IMR-90 (cell line): ENCODE measurements around the gene HIPK3. TPM values are rescaled to one million over a fixed set of nuclear protein-coding genes. Genes with fewer than 3 reads are reported as not detected.

Experiments used
- ATAC-seq: fragments of 200-7000 bp; cut with Tn5 transposase; 2 replicates; pipeline ENCODE4 v1.9.1; 2020; ENCODE audit warnings: low read depth, mild to moderate bottlenecking, moderate library complexity
- BruUV-seq: library from RNA; stranded (reverse); fragments of 400-500 nt; replicated peaks from 2 replicates; lab custom pipeline; 2021; lab: Mats Ljungman, UMichigan
- CTCF ChIA-PET: fragments of 300-600 bp; formaldehyde crosslinking; extraction: SDS; loops from one replicate; lab custom pipeline; 2021; ENCODE audit warnings: antibody characterized with exemption; lab: Yijun Ruan, JAX
- POLR2A ChIA-PET: fragments of 300-600 bp; sonication (Branson Sonifier 250); formaldehyde crosslinking; loops from one replicate; lab custom pipeline; 2022; ENCODE audit warnings: antibody characterized with exemption; ENCODE audit not compliant: unreplicated experiment; lab: Charles Lee
- DNase-seq: peaks from one replicate; pipeline ENCODE4 v3.0.0; 2013
- H2AFZ ChIP-seq: replicated peaks from 2 replicates; pipeline ENCODE3; 2013; ENCODE audit warnings: low read length, mild to moderate bottlenecking; ENCODE audit not compliant: poor library complexity
- H2AK5ac ChIP-seq: 2 replicates; pipeline ENCODE4 v1.6.1; 2013; ENCODE audit warnings: low read depth, low read length, inconsistent platforms
- H2AK9ac ChIP-seq: replicated peaks from 2 replicates; pipeline ENCODE3; 2013; ENCODE audit warnings: mild to moderate bottlenecking, low read depth, low read length, moderate library complexity; ENCODE audit not compliant: poor library complexity
- H2BK120ac ChIP-seq: 2 replicates; pipeline ENCODE4 v1.6.1; 2013; ENCODE audit warnings: low read depth, low read length, inconsistent platforms
- H2BK15ac ChIP-seq: 3 replicates; pipeline ENCODE4 v1.6.1; 2013; ENCODE audit warnings: low read depth, low read length, inconsistent platforms
- H2BK20ac ChIP-seq: 2 replicates; pipeline ENCODE4 v1.6.1; 2013; ENCODE audit warnings: low read depth, mild to moderate bottlenecking, inconsistent platforms, low read length, moderate library complexity
- H2BK5ac ChIP-seq: 2 replicates; pipeline ENCODE4 v1.6.1; 2013; ENCODE audit warnings: mild to moderate bottlenecking, low read depth, low read length, inconsistent platforms; ENCODE audit not compliant: poor library complexity, severe bottlenecking
- H3K14ac ChIP-seq: replicated peaks from 2 replicates; pipeline ENCODE4 v1.6.1; 2013; ENCODE audit warnings: low read depth, low read length, inconsistent platforms
- H3K18ac ChIP-seq: 2 replicates; pipeline ENCODE4 v1.6.1; 2013; ENCODE audit warnings: low read depth, low read length, control low read depth
- H3K23ac ChIP-seq: 2 replicates; pipeline ENCODE4 v1.6.1; 2013; ENCODE audit warnings: low read depth, low read length, inconsistent platforms
- H3K27ac ChIP-seq: 2 replicates; pipeline ENCODE4 v1.5.1; 2013; ENCODE audit warnings: mild to moderate bottlenecking, control low read depth, low read length; ENCODE audit not compliant: insufficient read depth
- H3K27me3 ChIP-seq: 2 replicates; pipeline ENCODE4 v1.6.1; 2013; ENCODE audit warnings: low read length; ENCODE audit not compliant: control insufficient read depth, insufficient read depth
- H3K36me3 ChIP-seq: 2 replicates; pipeline ENCODE4 v1.6.1; 2013; ENCODE audit warnings: low read length, mixed read lengths; ENCODE audit not compliant: control insufficient read depth, insufficient read depth
- H3K4ac ChIP-seq: 2 replicates; pipeline ENCODE4 v1.6.1; 2013; ENCODE audit warnings: low read depth, low read length, inconsistent platforms
- H3K4me1 ChIP-seq: 2 replicates; pipeline ENCODE4 v1.6.1; 2013; ENCODE audit warnings: low read length, mixed read lengths; ENCODE audit not compliant: control insufficient read depth, insufficient read depth
- H3K4me2 ChIP-seq: 2 replicates; pipeline ENCODE4 v1.6.1; 2013; ENCODE audit warnings: low read depth, mild to moderate bottlenecking, control low read depth, low read length, moderate library complexity
- H3K4me3 ChIP-seq: 2 replicates; pipeline ENCODE4 v1.5.1; 2013; ENCODE audit warnings: low read depth, mild to moderate bottlenecking, control low read depth, low read length, moderate library complexity; ENCODE audit not compliant: insufficient read depth
- H3K56ac ChIP-seq: 2 replicates; pipeline ENCODE4 v1.6.1; 2013; ENCODE audit warnings: low read length, inconsistent platforms; ENCODE audit not compliant: insufficient read depth; ENCODE audit errors: extremely low read depth
- H3K79me1 ChIP-seq, 2 experiments: 2 replicates each; pipeline ENCODE4 v1.6.1; 2013; ENCODE audit warnings: low read length in 2 of 2, inconsistent platforms in 1 of 2, low read depth in 1 of 2
- H3K9ac ChIP-seq: 2 replicates; pipeline ENCODE4 v1.6.1; 2013; ENCODE audit warnings: low read depth, low read length, control low read depth
- H3K9me1 ChIP-seq: 2 replicates; pipeline ENCODE4 v1.6.1; 2013; ENCODE audit warnings: low read length, inconsistent platforms; ENCODE audit not compliant: insufficient read depth
- H3K9me3 ChIP-seq: 2 replicates; pipeline ENCODE4 v1.6.1; 2013; ENCODE audit warnings: low read length; ENCODE audit not compliant: control insufficient read depth, insufficient read depth
- H4K20me1 ChIP-seq: 2 replicates; pipeline ENCODE4 v1.6.1; 2013; ENCODE audit warnings: low read length, inconsistent platforms; ENCODE audit not compliant: insufficient read depth
- H4K5ac ChIP-seq: 2 replicates; pipeline ENCODE4 v1.6.1; 2013; ENCODE audit warnings: mild to moderate bottlenecking, low read depth, low read length, control low read depth
- H4K8ac ChIP-seq, 2 experiments: 2 replicates each; pipeline ENCODE4 v1.6.1; 2013; ENCODE audit warnings: low read depth in 2 of 2, low read length in 2 of 2, control low read depth in 1 of 2, inconsistent platforms in 1 of 2
- H4K91ac ChIP-seq: 2 replicates; pipeline ENCODE4 v1.6.1; 2013; ENCODE audit warnings: low read depth, low read length, inconsistent platforms; ENCODE audit not compliant: insufficient read depth
- FOS ChIP-seq: fragments of 150-350 bp; IDR thresholded peaks from 2 replicates; pipeline ENCODE4 v1.6.1; 2016; ENCODE audit warnings: low read depth, low read length
- MXI1 ChIP-seq: IDR thresholded peaks from 2 replicates; pipeline ENCODE4 v1.6.1; 2012; ENCODE audit warnings: low read depth, mild to moderate bottlenecking, low read length, moderate library complexity, borderline replicate concordance
- NFE2L2 ChIP-seq: fragments of 150-350 bp; IDR thresholded peaks from 2 replicates; pipeline ENCODE4 v1.6.1; 2016; ENCODE audit warnings: low read depth, mild to moderate bottlenecking, low read length
- RAD21 ChIP-seq: IDR thresholded peaks from 2 replicates; pipeline ENCODE4 v1.6.1; 2012; ENCODE audit warnings: low read length, improper control_type of control experiment
- RCOR1 ChIP-seq: IDR thresholded peaks from 2 replicates; pipeline ENCODE4 v1.6.1; 2012; ENCODE audit warnings: mild to moderate bottlenecking, low read length, improper control_type of control experiment; ENCODE audit not compliant: insufficient replicate concordance
- SMC3 ChIP-seq: fragments of 150-350 bp; IDR thresholded peaks from 2 replicates; pipeline ENCODE4 v1.6.1; 2016; ENCODE audit warnings: low read depth, mild to moderate bottlenecking, antibody characterized with exemption, low read length, moderate library complexity
- WGBS, 2 experiments: methylation state at CpG; one replicate each; pipeline versions ENCODE4 v1.1.5 to v1.1.7; 2013; ENCODE audit warnings: missing lambda C conversion rate in 2 of 2; ENCODE audit not compliant: insufficient read length in 1 of 2; ENCODE audit errors: extremely low coverage in 2 of 2; 5-methylcytosine and 5-hydroxymethylcytosine counted together
- dilution Hi-C: fragments of 300-500 bp; cut with HindIII; formaldehyde crosslinking; loops from one replicate; pipeline ENCODE4 v1.14.3; 2018; ENCODE audit warnings: low sequenced_read_pairs; ENCODE audit not compliant: unreplicated experiment
- in situ Hi-C: fragments of 300-500 bp; cut with MboI; formaldehyde crosslinking; loops from 3 replicates; pipeline ENCODE4 v1.14.3; 2019; ENCODE audit warnings: low sequenced_read_pairs, inconsistent platforms, mixed read lengths
- intact Hi-C: fragments of 100-400 bp; cut with micrococcal nuclease; formaldehyde crosslinking; loops from 2 replicates; pipeline ENCODE4 v1.10.0; 2022
- polyA plus RNA-seq, 3 experiments: library from polyadenylated mRNA; depleted of rRNA; stranded (reverse); fragments of >200 nt; gene quantifications; 2 replicates each; pipeline ENCODE4 v1.2.3, GENCODE V29; 2012; ENCODE audit warnings: low replicate concordance in 1 of 3
- total RNA-seq: library from RNA; depleted of rRNA; stranded (reverse); fragments of >200 nt; gene quantifications from 2 replicates; pipeline ENCODE4 v1.2.3, GENCODE V29; 2012

HIPK3 gene
- total and polyA plus RNA-seq, 2 of the 4 experiments (the other 2 are of a cell fraction): 8.3 to 103 TPM

GRCh38 chr11:33309118-33309517 lies 51.9 kb downstream of the HIPK3 start:
- no peak overlapping the region for H2BK20ac ChIP-seq
- H2AK9ac ChIP-seq: no peak overlapping the region
- peaks cover 6% of the 10 kb centered on the region for H3K4me1 ChIP-seq
- H3K14ac ChIP-seq: no peak overlapping the region
- intact Hi-C loops: no loop called here
- ATAC-seq (no peak), DNase-seq (no peak)
- H2AFZ ChIP-seq: no peak overlapping the region
- ChIA-PET POLR2A (no interaction called here), CTCF (no interaction called here)
- H4K91ac ChIP-seq: no peak overlapping the region
- peaks cover 88% of the 10 kb centered on the region for H4K20me1 ChIP-seq
- H3K9me1 ChIP-seq: peaks cover 14% of the 10 kb centered on the region; the same call in 1 of the 2 replicates
- no TSS peak for BruUV-seq
- no peaks in the 10 kb centered on the region for H3K27me3 ChIP-seq
- H3K56ac ChIP-seq: no peak overlapping the region
- no peak overlapping the region for H2BK15ac ChIP-seq
- H3K9ac ChIP-seq: no peak overlapping the region
- H4K5ac ChIP-seq: no peak overlapping the region
- H2AK5ac ChIP-seq: no peak overlapping the region
- no peak overlapping the region for H3K4ac ChIP-seq
- H3K18ac ChIP-seq: no peak overlapping the region
- H3K4me3 ChIP-seq: no peak overlapping the region
- peaks cover 27 to 75% of the 10 kb centered on the region in 2 experiments for H3K79me1 ChIP-seq
- H3K36me3 ChIP-seq: peaks cover 4% of the 10 kb centered on the region; the same call in 1 of the 2 replicates
- in situ Hi-C loops: no loop called here
- no peak overlapping the region for H3K4me2 ChIP-seq
- no peak overlapping the region for H4K8ac ChIP-seq
- no CpG with 5 or more reads among the region's 1 CpG for WGBS, 2 experiments
- dilution Hi-C loops: no loop called here
- no peak overlapping the region for H2BK120ac ChIP-seq
- H2BK5ac ChIP-seq: no peak overlapping the region
- H3K27ac ChIP-seq: no peak overlapping the region
- no peak for TF ChIP-seq MXI1
- no peak for TF ChIP-seq FOS
- no peak for TF ChIP-seq RAD21
- TF ChIP-seq NFE2L2: no peak
- no peak for TF ChIP-seq RCOR1
- TF ChIP-seq SMC3: no peak
- H3K23ac ChIP-seq: no peak overlapping the region
- no peaks in the 10 kb centered on the region for H3K9me3 ChIP-seq
